Ishikawa (cell line): ENCODE data around the gene SLC17A7.

Source experiments
- CEBPB ChIP-seq: IDR thresholded peaks from 2 replicates; pipeline ENCODE4 v1.6.1; 2012
- CREB1 ChIP-seq: IDR thresholded peaks from 2 replicates; pipeline ENCODE4 v1.6.1; 2012; ENCODE audit warnings: low read depth
- EGR1 ChIP-seq: IDR thresholded peaks from 2 replicates; pipeline ENCODE4 v1.6.1; 2012
- EP300 ChIP-seq: IDR thresholded peaks from 2 replicates; pipeline ENCODE4 v1.6.1; 2012; ENCODE audit warnings: borderline replicate concordance
- MAX ChIP-seq: IDR thresholded peaks from 2 replicates; pipeline ENCODE4 v1.6.1; 2012
- RAD21 ChIP-seq: IDR thresholded peaks from 2 replicates; pipeline ENCODE4 v1.6.1; 2012; ENCODE audit warnings: low read depth
- REST ChIP-seq: IDR thresholded peaks from 2 replicates; pipeline ENCODE4 v1.6.1; 2012; ENCODE audit warnings: low read depth, mild to moderate bottlenecking
- TAF1 ChIP-seq: IDR thresholded peaks from 2 replicates; pipeline ENCODE4 v1.6.1; 2012; ENCODE audit warnings: low read depth, mild to moderate bottlenecking
- YY1 ChIP-seq: IDR thresholded peaks from 2 replicates; pipeline ENCODE4 v1.6.1; 2012; ENCODE audit warnings: low read depth
- ZBTB7A ChIP-seq: IDR thresholded peaks from 2 replicates; pipeline ENCODE4 v1.6.1; 2012; ENCODE audit warnings: low read depth

- TF ChIP-seq EP300: no peak
- TF ChIP-seq RAD21: no peak
- no peak for TF ChIP-seq CEBPB
- TF ChIP-seq MAX: no peak
- TF ChIP-seq TAF1: no peak
- TF ChIP-seq CREB1: no peak
- no peak for TF ChIP-seq YY1
- TF ChIP-seq ZBTB7A: no peak
- TF ChIP-seq EGR1: no peak
- TF ChIP-seq REST: no peak
Observed at GRCh38 chr19:49396738-49397505, 44.4 kb downstream of the SLC17A7 start.
